Gastroesophageal sphincter (tissue), 4 donors: Measurements from ENCODE around the gene HTRA3. TPM values are rescaled to one million over a fixed set of nuclear protein-coding genes. Genes with fewer than 3 reads are reported as not detected.

ENCODE experiments used
- ATAC-seq: fragments of 150-250 bp; one replicate; pipeline ENCODE4 v1.9.1; 2016; ENCODE audit warnings: mild to moderate bottlenecking, moderate library complexity
- H3K27ac ChIP-seq, 4 donors: fragments of 200-600 bp; sonication (generic) in 3 of 4; 1 replicate in 3 of 4; 2 replicates in 1 of 4; pipeline ENCODE4 v1.5.1; 2016 to 2019
- H3K27me3 ChIP-seq: fragments of 200-600 bp; sonication (generic); one replicate; pipeline ENCODE4 v1.5.1; 2019
- H3K36me3 ChIP-seq, 2 donors: fragments of 200-600 bp; sonication (generic); one replicate each; pipeline ENCODE4 v1.5.1; 2019; ENCODE audit warnings: control low read depth in 1 of 2
- H3K4me1 ChIP-seq, 3 donors: fragments of 200-600 bp; sonication (generic); 1 replicate in 2 of 3; 2 replicates in 1 of 3; pipeline ENCODE4 v1.5.1; 2016 to 2019; ENCODE audit warnings: control low read depth in 2 of 3
- H3K4me3 ChIP-seq, 2 donors: fragments of 200-600 bp; sonication (generic); one replicate each; pipeline ENCODE4 v1.5.1; 2019; ENCODE audit warnings: mild to moderate bottlenecking in 1 of 2, moderate library complexity in 1 of 2
- H3K9me3 ChIP-seq, 3 donors: fragments of 200-600 bp; sonication (generic); one replicate each; pipeline ENCODE4 v1.5.1; 2017 to 2019; ENCODE audit warnings: control low read depth in 2 of 3
- EP300 ChIP-seq: sonication (generic); formaldehyde crosslinking; IDR thresholded peaks from one replicate; pipeline ENCODE4 v1.6.1; 2017; ENCODE audit warnings: antibody characterized with exemption, mild to moderate bottlenecking
- POLR2A ChIP-seq, 2 donors: fragments of 450-650 bp; IDR thresholded peaks; one replicate each; pipeline ENCODE4 v1.6.1; 2017; ENCODE audit warnings: antibody characterized with exemption in 2 of 2, mild to moderate bottlenecking in 2 of 2, moderate library complexity in 1 of 2
- POLR2AphosphoS5 ChIP-seq: sonication (generic); formaldehyde crosslinking; IDR thresholded peaks from one replicate; pipeline ENCODE4 v1.6.1; 2017; ENCODE audit warnings: antibody characterized with exemption
- WGBS, 2 donors: methylation state at CpG; one replicate each; pipeline ENCODE4 v1.1.5; 2018; ENCODE audit warnings: low coverage in 1 of 2; 5-methylcytosine and 5-hydroxymethylcytosine counted together
- total RNA-seq, 4 donors: library from RNA; depleted of rRNA; stranded (reverse); fragments of >200 nt; gene quantifications; one replicate each; pipeline ENCODE4 v1.1.0, GENCODE V29; 2016
- TF ChIP-seq, protein P1 (sequence below), 4 experiments: fragments of 200-600 bp in 2 of 4; fragments of 450-650 bp in 2 of 4; sonication (generic) in 1 of 4; IDR thresholded peaks; one replicate each; pipeline ENCODE4 v1.5.1; 2017 to 2019; ENCODE audit warnings: antibody characterized with exemption in 4 of 4, mild to moderate bottlenecking in 2 of 4, moderate library complexity in 2 of 4

HTRA3 gene
- total RNA-seq, 4 donors from 2014 or later: 30.2 to 80.5 (median 59.9) TPM

DNA sequence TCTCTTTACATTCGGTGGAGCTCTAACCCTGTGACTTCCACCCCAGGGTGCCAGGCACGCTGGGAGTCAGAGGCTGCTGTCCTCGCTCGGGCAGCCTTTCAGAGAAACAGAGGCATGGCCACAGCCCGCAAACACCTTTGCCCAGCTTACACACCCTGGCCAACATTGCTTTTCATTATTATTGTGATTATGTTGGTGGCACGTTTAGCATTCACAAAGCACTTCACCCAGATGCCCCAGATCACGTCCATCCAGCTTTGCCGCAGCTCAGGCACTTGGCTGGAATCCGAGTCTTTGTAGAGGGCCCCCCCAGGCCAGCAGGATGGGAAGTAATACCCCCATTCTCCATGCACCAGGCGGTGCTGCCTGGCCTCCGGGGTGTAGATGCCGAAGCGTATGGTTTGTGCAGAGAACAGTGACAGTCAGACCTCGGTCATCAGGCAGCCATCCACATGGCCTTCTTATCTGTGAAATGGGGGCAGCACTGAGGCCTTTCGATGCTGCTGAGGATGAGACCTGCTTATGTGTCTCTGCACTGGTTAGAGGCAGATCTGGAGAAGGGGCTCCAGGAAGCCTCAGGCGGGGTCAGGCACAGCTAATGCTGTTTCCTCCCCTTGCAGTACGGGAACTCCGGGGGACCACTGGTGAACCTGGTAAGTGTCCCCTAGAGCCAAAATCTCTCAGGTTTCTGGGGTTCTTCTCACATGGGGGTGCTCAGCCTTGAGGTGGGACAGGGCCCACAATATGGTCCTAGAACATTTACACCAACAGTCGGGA, 22.3 kb downstream of the HTRA3 start:
- Histone ChIP-seq H3K4me1 (no peaks in the 10 kb centered on the region), H3K9me3 (no peaks in the 10 kb centered on the region), H3K4me3 (no peak overlapping the region), H3K36me3 (peaks cover 0 to 75% of the 10 kb centered on the region in 2 donors), H3K27me3 (no peaks in the 10 kb centered on the region), H3K27ac (no peak overlapping the region)
- 93 to 100% methylated on average over 2 to 4 of the region's 19 CpGs for WGBS, 2 donors
- TF ChIP-seq EP300 (no peak), POLR2AphosphoS5 (no peak), POLR2A (IDR thresholded peaks at IDR 0.05) (no peak)
- TF ChIP-seq, protein P1, sequence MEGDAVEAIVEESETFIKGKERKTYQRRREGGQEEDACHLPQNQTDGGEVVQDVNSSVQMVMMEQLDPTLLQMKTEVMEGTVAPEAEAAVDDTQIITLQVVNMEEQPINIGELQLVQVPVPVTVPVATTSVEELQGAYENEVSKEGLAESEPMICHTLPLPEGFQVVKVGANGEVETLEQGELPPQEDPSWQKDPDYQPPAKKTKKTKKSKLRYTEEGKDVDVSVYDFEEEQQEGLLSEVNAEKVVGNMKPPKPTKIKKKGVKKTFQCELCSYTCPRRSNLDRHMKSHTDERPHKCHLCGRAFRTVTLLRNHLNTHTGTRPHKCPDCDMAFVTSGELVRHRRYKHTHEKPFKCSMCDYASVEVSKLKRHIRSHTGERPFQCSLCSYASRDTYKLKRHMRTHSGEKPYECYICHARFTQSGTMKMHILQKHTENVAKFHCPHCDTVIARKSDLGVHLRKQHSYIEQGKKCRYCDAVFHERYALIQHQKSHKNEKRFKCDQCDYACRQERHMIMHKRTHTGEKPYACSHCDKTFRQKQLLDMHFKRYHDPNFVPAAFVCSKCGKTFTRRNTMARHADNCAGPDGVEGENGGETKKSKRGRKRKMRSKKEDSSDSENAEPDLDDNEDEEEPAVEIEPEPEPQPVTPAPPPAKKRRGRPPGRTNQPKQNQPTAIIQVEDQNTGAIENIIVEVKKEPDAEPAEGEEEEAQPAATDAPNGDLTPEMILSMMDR (IDR thresholded peaks at IDR 0.05): no peak
- ATAC-seq: no peak

DNA sequence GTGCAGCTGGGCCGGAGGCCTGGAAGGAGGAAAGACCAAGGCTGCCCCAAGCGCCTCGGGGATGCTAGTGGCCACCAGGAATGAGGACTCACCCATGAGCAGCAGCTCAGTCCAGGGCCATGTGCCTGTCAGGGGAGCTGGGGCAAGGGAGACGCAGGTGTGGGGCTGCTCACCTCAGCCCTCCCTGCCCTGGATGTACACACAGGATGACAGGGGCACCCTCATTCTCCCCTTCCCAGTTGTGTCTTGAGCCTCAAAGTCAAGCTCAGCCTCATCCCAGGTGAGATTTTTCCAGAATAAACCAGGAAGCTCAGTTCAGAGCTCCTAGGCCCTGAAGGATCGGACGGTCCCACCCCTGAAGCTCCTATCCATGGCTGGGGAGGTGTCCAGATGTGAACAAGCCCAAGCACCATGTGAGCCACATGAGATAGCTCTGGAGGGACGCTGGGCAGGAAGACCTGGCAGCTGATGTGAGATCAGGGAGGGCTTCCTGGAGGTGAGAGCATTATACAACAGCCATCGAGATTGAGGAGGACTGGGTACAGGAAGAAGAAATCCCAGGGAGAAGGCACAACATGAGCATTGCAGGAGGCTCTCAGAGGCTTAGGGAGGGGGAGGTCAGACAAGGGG, 23.0 kb downstream of the HTRA3 start:
- Histone ChIP-seq H3K4me1 (no peaks in the 10 kb centered on the region), H3K9me3 (no peaks in the 10 kb centered on the region), H3K36me3 (peaks cover 0 to 81% of the 10 kb centered on the region in 2 donors), H3K27me3 (no peaks in the 10 kb centered on the region), H3K4me3 (no peak overlapping the region), H3K27ac (no peak overlapping the region)
- ATAC-seq: no peak
- WGBS, 2 donors: 75 to 90% methylated on average over 1 to 2 of the region's 8 CpGs
- TF ChIP-seq POLR2AphosphoS5 (no peak), POLR2A (IDR thresholded peaks at IDR 0.05) (no peak), EP300 (no peak)
- TF ChIP-seq, protein P1 (IDR thresholded peaks at IDR 0.05): no peak

DNA sequence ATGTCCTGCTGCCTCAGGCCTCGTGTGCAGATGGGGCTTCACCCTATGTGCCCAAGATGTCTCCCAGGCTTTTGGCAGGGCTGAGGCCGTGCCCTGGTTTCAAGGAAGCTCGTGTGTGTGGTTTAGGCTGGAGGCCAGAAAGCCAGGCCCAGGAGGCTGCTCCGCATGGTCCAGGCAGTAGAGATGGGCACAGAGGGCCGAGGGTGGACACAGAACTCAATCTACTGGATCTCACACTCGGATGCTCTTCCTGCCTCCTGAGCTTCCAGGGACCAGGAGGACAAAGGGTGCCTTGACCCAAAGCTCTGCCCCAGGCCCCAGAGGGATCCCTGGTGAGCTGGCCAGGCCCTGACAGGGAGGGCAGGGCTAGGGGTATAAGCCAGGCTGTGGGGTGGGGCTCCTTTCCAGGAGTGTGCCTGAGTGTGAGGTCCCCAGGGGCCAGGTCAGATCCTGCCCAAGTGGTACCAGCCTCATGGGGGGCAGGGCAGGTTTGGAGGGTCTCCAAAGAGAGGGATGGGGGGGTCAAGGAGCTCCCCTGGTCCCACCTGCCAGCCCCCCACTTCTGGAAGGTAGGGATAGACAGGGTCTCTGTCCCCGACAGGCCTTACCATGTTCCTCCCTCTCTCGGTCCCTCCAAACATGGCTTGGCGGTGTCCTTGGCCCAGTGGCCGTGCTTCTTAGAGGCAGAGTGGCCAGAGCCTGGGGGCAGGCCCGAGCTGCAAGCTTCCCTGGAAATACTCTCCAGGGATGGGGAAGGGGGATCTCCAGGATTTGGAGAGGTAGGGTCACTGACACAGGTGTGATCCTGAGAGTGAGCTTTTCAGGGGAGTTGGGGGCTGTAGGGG, 23.8 kb downstream of the HTRA3 start:
- H3K36me3 ChIP-seq: peaks cover 0 to 87% of the 10 kb centered on the region in 2 donors

DNA sequence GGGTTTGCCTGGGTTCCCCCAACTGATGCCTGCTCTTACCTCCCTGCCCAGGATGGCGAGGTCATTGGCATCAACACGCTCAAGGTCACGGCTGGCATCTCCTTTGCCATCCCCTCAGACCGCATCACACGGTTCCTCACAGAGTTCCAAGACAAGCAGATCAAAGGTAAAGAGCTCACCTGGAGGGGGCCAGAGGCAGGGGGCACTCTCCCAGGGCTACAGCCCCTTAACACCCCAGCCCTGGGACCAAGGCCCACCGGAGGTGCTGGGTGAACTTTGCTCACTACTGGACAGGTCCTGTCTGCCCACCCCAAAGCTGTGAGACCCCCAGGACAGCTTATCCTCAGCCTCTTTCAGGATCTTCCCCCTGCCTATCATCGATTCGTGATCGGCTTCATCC, 24.5 kb downstream of the HTRA3 start:
- Histone ChIP-seq H3K36me3 (peaks cover 0 to 87% of the 10 kb centered on the region in 2 donors), H3K27ac (no peak overlapping the region), H3K4me3 (no peak overlapping the region), H3K4me1 (no peaks in the 10 kb centered on the region), H3K9me3 (no peaks in the 10 kb centered on the region), H3K27me3 (no peaks in the 10 kb centered on the region)
- no peak for ATAC-seq
- WGBS, 2 donors: 77 to 94% methylated on average over 3 of the region's 9 CpGs
- TF ChIP-seq, protein P1 (IDR thresholded peaks at IDR 0.05): no peak
- no peak for TF ChIP-seq EP300
- no peak for TF ChIP-seq POLR2A (IDR thresholded peaks at IDR 0.05)
- TF ChIP-seq POLR2AphosphoS5: no peak

More for the DNA sequence above, 23.8 kb downstream of the HTRA3 start:
- Histone ChIP-seq H3K9me3 (no peaks in the 10 kb centered on the region), H3K4me1 (no peaks in the 10 kb centered on the region), H3K27ac (no peak overlapping the region), H3K4me3 (no peak overlapping the region), H3K27me3 (no peaks in the 10 kb centered on the region)
- 40 to 80% methylated on average over 1 to 2 of the region's 11 CpGs for WGBS, 2 donors
- no peak for ATAC-seq
- TF ChIP-seq, protein P1 (IDR thresholded peaks at IDR 0.05): no peak
- TF ChIP-seq POLR2AphosphoS5 (no peak), EP300 (no peak), POLR2A (IDR thresholded peaks at IDR 0.05) (no peak)
